ENCODE data around the gene SETD2. TPM values are rescaled to one million over a fixed set of nuclear protein-coding genes. Genes with fewer than 3 reads are reported as not detected.

Gene SETD2
- total and polyA plus RNA-seq, 9 of the 15 experiments (the other 6 are each of a cell fraction or from before 2014, with no cell fraction given) = 8.2 to 44.0 (median 33.6) TPM

DNA sequence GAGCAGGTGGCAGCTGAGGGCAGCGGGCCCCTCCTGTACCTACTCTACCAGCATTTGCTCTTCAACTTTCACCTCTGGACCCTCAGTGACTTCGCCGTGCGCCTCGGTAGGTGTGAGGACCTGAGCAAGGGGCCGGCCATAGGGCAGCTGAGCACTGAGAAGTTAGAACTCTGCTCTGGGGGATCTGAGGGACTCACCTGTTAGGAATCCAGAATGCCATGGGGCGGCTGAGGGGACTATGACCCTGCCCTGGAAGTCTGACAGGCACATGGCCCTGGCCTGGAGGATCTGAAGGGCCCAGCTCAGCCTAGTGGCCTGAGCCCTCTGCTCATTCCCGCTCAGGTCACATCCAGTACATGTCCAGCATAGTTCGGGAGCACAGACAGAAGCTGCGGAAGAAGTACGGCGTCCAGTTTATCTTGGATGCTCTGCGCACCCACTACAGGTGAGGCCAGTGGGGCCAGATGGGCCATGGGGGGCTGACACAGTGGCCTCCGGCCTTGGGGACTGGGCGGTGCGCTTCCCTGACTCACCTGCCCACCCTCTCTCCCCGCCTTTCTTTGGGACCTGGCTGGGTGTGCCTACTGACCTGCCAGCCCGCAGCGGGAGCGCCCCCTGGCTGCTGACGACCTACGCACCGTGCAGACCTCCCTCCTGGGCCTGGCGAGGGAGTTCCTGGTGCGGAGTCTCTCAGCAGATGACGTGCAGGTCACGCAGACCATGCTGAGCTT is 165.6 kb downstream of the SETD2 start (continued):
- TF ChIP-seq CUX1 (CRISPR knock-in tag; IDR thresholded peaks at IDR 0.05) (no peak), TAL1 (IDR thresholded peaks at IDR 0.05) (no peak), SPI1 (IDR thresholded peaks at IDR 0.05; ENCODE audit: borderline replicate concordance, low read depth, low read length) (no peak), PRMT5 (CRISPR knock-in tag; IDR thresholded peaks at IDR 0.05) (no peak), FOXP1 (CRISPR knock-in tag; IDR thresholded peaks at IDR 0.05) (no peak), NR1H2 (CRISPR knock-in tag; IDR thresholded peaks at IDR 0.05) (no peak), ZNF584 (CRISPR knock-in tag; IDR thresholded peaks at IDR 0.05; ENCODE audit: low read depth) (no peak), LEF1 (IDR thresholded peaks at IDR 0.05) (no peak), NR2C2 (CRISPR knock-in tag; IDR thresholded peaks at IDR 0.05) (no peak), NR2C2 (tag; IDR thresholded peaks at IDR 0.05) (no peak)
- TF ChIP-seq, protein P1, sequence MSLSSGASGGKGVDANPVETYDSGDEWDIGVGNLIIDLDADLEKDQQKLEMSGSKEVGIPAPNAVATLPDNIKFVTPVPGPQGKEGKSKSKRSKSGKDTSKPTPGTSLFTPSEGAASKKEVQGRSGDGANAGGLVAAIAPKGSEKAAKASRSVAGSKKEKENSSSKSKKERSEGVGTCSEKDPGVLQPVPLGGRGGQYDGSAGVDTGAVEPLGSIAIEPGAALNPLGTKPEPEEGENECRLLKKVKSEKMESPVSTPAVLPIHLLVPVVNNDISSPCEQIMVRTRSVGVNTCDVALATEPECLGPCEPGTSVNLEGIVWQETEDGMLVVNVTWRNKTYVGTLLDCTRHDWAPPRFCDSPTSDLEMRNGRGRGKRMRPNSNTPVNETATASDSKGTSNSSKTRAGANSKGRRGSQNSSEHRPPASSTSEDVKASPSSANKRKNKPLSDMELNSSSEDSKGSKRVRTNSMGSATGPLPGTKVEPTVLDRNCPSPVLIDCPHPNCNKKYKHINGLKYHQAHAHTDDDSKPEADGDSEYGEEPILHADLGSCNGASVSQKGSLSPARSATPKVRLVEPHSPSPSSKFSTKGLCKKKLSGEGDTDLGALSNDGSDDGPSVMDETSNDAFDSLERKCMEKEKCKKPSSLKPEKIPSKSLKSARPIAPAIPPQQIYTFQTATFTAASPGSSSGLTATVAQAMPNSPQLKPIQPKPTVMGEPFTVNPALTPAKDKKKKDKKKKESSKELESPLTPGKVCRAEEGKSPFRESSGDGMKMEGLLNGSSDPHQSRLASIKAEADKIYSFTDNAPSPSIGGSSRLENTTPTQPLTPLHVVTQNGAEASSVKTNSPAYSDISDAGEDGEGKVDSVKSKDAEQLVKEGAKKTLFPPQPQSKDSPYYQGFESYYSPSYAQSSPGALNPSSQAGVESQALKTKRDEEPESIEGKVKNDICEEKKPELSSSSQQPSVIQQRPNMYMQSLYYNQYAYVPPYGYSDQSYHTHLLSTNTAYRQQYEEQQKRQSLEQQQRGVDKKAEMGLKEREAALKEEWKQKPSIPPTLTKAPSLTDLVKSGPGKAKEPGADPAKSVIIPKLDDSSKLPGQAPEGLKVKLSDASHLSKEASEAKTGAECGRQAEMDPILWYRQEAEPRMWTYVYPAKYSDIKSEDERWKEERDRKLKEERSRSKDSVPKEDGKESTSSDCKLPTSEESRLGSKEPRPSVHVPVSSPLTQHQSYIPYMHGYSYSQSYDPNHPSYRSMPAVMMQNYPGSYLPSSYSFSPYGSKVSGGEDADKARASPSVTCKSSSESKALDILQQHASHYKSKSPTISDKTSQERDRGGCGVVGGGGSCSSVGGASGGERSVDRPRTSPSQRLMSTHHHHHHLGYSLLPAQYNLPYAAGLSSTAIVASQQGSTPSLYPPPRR (CRISPR knock-in tag; IDR thresholded peaks at IDR 0.05; ENCODE audit: borderline replicate concordance) = no peak
- TF ChIP-seq, protein P2, sequence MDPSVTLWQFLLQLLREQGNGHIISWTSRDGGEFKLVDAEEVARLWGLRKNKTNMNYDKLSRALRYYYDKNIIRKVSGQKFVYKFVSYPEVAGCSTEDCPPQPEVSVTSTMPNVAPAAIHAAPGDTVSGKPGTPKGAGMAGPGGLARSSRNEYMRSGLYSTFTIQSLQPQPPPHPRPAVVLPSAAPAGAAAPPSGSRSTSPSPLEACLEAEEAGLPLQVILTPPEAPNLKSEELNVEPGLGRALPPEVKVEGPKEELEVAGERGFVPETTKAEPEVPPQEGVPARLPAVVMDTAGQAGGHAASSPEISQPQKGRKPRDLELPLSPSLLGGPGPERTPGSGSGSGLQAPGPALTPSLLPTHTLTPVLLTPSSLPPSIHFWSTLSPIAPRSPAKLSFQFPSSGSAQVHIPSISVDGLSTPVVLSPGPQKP (CRISPR knock-in tag; IDR thresholded peaks at IDR 0.05) = no peak
- TF ChIP-seq, protein P3, sequence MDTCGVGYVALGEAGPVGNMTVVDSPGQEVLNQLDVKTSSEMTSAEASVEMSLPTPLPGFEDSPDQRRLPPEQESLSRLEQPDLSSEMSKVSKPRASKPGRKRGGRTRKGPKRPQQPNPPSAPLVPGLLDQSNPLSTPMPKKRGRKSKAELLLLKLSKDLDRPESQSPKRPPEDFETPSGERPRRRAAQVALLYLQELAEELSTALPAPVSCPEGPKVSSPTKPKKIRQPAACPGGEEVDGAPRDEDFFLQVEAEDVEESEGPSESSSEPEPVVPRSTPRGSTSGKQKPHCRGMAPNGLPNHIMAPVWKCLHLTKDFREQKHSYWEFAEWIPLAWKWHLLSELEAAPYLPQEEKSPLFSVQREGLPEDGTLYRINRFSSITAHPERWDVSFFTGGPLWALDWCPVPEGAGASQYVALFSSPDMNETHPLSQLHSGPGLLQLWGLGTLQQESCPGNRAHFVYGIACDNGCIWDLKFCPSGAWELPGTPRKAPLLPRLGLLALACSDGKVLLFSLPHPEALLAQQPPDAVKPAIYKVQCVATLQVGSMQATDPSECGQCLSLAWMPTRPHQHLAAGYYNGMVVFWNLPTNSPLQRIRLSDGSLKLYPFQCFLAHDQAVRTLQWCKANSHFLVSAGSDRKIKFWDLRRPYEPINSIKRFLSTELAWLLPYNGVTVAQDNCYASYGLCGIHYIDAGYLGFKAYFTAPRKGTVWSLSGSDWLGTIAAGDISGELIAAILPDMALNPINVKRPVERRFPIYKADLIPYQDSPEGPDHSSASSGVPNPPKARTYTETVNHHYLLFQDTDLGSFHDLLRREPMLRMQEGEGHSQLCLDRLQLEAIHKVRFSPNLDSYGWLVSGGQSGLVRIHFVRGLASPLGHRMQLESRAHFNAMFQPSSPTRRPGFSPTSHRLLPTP (IDR thresholded peaks at IDR 0.05; ENCODE audit: borderline replicate concordance, extremely low read depth, insufficient read length) = no peak
